NCI-H1436 treated with DMSO at 0.1 percent for 48 hours (cell line): ENCODE data around the gene TUBB6.

ENCODE experiments used
- DNase-seq: peaks from one replicate; lab custom pipeline; 2025; lab: John Stamatoyannopoulos, UW

Gene TUBB6

GRCh38 chr18:12307701-12308385, at the start of gene TUBB6:
TUBB6 (plus strand) TSS chr18:12308241; CDS start chr18:12308293, 52 bp downstream.
- no peak for DNase-seq

GRCh38 chr18:12258719-12259705, 49.0 kb upstream of the TUBB6 start:
- DNase-seq: no peak

- DNase-seq: no peak
These were observed 45.3 kb upstream of the TUBB6 start for GRCh38 chr18:12262748-12263147.

- no peak for DNase-seq
These were observed 43.2 kb upstream of the TUBB6 start for GRCh38 chr18:12264864-12265263.

GRCh38 chr18:12271376-12272235, 36.4 kb upstream of the TUBB6 start:
- DNase-seq: peak; percentile 1

GRCh38 chr18:12274793-12275192, 33.2 kb upstream of the TUBB6 start:
- DNase-seq: no peak

- DNase-seq: no peak
These were observed 31.1 kb upstream of the TUBB6 start for GRCh38 chr18:12276736-12277554.

- DNase-seq: no peak
These were observed 29.8 kb upstream of the TUBB6 start for GRCh38 chr18:12278215-12278671.

GRCh38 chr18:12278741-12279682, 29.0 kb upstream of the TUBB6 start:
- DNase-seq: no peak

GRCh38 chr18:12279781-12280531, 28.1 kb upstream of the TUBB6 start:
- DNase-seq: no peak

GRCh38 chr18:12281861-12282260, 26.2 kb upstream of the TUBB6 start:
- DNase-seq: no peak

- DNase-seq: no peak
These were observed 25.5 kb upstream of the TUBB6 start for GRCh38 chr18:12282442-12283039.

- no peak for DNase-seq
These were observed 24.8 kb upstream of the TUBB6 start for GRCh38 chr18:12283256-12283655.

GRCh38 chr18:12283666-12284065, 24.4 kb upstream of the TUBB6 start:
- no peak for DNase-seq

GRCh38 chr18:12287131-12287681, 20.8 kb upstream of the TUBB6 start:
- no peak for DNase-seq

GRCh38 chr18:12287684-12288402, 20.2 kb upstream of the TUBB6 start:
- no peak for DNase-seq

- DNase-seq: no peak
These were observed 19.7 kb upstream of the TUBB6 start for GRCh38 chr18:12288403-12288755.

GRCh38 chr18:12290086-12290485, 18.0 kb upstream of the TUBB6 start:
- DNase-seq: no peak
